HG03378 (cell line): Measurements from ENCODE around the gene SLC25A39.
"Not testable (repeated sequence)": the region's sequence is repeated elsewhere in the genome, so short reads cannot be mapped to it uniquely, and the experiment has no call there.

ENCODE experiments used
- ATAC-seq: cut with Tn5 transposase; IDR thresholded peaks from one replicate; pipeline ENCODE4 v1.9.1; 2021; ENCODE audit warnings: mild to moderate bottlenecking, moderate library complexity; ENCODE audit not compliant: unreplicated experiment

The SLC25A39 gene

DNA sequence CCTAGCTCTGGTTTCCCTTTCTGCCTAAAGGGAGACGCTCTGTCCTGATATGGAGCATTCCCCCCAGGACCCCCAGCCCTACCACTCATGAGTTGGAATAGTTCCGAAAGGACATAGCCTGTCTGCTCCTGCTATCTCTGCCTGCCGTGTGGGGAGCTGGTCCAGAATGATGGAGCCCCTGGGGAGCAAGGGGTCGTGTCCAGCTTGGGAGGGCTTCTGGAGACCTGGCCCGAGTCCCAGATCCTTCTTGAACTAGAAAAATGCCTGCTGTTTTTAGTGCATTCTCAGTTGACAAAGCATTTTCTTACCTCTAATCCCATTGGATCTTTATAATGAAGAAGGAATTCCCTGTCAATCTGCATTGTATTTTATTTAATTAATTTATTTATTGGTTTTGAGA lies 11.3 kb upstream of the SLC25A39 start:
- no peak for ATAC-seq

DNA sequence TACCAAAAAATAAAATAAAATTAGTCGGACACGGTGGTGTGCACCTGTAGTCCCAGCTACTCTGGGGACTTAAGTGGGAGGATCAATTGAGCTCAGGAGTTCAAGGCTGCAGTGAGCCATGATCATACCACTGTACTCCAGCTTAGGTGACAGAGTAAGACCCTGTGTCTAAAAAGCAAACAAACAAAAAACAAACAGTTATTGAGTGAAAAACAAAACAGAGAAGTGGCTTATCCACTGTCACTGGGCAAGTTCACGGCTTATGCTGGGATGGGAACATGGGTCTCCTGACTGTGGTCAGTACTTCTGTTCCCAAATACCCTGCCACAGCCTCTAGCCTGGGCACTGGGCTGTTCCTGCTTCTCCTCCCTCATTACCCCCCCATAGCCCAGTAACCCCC lies 10.9 kb upstream of the SLC25A39 start:
- no peak for ATAC-seq

DNA sequence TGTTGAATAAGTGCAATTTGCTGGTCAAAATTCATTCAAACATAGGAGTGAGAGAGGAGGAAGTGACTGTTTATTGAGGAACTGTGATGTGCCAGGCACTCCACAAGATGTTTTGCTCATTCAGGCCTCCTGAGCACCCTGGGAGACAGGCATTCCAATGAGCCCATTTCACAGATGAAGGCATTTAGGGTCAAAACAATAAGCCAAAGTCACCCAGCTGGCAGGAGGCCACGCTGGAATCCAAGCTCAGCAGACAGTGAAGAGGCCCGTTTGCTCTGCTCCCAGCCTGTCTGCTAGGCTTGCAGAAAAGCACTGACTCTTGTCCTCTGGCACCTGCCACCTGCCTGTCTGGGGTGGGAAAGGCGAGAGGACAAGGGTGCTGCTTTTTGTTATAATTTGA lies 10.1 kb upstream of the SLC25A39 start:
- no peak for ATAC-seq

DNA sequence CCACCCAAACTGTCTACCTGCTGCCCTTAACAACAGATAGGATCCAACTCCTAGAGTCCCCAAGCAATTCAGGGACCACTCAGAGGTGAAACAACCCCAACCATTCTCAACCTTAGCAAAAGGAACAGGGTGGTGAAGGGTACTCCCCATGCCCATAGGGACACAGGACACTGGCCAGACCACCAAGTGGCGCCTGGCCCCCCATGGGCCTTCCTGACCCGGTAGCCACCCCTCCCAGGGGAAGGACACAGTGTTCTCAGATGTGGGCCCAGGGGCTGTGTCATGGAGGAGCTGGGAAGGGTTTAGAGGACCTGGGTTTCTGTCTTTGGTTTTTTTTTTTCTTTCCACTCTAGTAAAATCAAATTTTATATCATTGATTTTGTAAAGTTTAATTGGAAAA lies 9.7 kb upstream of the SLC25A39 start:
- ATAC-seq: no peak

DNA sequence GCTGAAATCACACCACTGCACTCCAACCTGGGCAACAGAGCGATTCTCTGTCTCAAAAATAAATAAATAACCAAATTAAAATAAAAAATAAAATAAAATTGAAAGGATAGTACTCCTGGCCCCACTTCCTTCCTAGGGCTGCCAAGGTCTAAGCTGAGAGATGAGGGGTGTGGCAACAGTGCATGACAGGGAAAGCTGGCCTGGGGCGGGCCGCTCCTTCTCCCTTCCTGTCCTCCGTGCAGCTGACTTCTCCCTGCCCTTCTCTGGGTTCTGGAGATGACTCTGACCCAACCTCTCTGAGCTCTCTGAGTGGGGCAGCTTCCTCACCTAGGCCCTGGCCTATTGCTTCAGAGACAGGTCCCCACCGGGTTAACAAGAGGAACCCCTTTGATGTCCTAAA lies 8.7 kb upstream of the SLC25A39 start:
- ATAC-seq: no peak

DNA sequence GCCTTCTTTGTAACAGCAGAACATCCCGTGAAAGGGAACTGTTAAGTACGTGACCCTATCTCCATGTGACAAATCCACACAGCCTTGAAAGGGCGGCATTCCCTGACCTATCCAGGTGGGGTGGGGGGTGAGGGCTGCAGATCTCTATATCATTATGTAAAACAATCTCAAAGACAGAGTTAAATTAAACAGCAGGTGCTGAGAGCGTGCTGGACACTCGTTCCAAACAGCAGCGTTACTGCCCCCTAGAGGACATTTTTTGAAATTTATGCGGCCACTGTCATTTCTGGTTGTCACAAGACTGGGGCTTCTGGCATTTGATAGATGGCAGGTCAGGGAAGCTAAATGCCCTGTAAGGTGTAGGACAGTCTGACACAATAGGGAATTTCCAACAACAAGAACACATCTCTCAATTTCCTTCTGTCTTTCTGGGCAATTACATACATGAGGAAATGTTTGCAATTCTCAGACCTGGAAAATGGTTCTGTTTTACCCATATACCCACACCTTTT lies 6.7 kb upstream of the SLC25A39 start:
- ATAC-seq: no peak

DNA sequence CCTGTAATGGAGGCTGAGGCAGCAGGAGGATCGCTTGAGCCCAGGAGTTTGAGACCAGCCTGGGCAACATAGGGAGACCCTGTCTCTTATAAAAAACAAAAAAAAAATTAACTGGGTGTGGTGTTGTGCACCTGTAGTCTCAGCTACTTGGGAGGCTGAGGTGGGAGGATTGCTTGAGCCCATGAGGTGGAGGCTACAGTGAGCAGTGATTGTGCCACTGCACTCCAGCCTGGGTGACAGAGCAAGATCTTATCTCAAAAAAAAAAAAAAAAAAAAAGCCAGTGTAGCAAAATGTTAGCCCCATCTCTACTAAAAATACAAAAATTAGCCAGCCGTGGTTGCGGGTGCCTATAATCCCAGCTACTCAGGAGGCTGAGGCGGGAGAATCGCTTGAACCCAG lies 5.6 kb upstream of the SLC25A39 start:
- ATAC-seq: not testable (repeated sequence)

DNA sequence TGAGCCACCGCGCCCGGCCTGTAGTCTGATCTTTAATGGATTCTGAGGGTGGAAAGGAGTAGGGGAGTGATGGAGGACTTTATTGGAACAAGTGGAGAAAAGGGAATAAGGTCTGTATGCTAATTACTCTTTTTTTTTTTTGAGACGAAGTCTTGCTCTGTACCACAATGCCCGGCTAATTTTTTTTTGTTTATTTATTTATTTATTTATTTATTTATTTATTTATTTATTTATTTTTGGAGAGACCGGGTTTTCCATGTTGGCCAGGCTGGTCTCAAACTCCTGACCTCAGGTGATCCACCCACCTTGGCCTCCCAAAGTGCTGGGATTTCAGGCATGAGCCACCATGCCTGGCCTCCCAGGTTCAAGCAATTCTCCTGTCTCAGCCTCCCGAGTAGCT lies 4.9 kb upstream of the SLC25A39 start:
- ATAC-seq: not testable (repeated sequence)

DNA sequence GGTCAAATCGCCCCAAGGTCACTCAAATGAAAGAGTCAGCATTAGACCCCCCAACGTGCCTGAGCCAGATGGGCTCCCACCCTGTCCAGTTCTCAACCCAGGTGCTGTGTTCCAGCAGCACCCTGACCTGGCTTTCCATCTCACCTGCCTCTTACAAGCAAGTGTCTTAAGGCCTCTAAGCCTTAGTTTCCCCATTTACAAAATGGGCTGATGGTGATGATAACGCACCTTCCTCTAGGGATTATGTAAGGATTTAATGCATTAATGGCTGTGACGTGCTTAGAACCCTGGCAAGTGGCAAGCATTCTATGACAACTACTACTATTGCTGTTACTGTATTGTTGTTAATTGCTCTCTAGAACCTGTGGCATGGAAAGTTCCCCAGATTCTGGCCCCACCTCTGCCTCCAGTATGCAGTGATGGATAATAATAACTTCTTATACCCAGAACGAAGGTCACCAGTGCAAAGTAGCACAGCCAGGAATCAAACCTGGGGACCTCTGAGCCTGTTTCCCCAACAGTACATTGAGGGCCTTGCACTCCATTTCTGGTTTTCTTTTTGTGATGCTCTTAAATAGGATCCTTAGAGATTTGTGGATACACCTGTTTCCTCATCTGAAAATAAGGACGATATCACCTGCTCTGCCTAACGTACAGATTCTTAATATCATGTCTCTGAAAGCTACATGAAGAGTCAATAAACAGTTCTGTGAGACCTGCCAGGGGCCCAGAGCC lies 3.3 kb upstream of the SLC25A39 start:
- no peak for ATAC-seq

DNA sequence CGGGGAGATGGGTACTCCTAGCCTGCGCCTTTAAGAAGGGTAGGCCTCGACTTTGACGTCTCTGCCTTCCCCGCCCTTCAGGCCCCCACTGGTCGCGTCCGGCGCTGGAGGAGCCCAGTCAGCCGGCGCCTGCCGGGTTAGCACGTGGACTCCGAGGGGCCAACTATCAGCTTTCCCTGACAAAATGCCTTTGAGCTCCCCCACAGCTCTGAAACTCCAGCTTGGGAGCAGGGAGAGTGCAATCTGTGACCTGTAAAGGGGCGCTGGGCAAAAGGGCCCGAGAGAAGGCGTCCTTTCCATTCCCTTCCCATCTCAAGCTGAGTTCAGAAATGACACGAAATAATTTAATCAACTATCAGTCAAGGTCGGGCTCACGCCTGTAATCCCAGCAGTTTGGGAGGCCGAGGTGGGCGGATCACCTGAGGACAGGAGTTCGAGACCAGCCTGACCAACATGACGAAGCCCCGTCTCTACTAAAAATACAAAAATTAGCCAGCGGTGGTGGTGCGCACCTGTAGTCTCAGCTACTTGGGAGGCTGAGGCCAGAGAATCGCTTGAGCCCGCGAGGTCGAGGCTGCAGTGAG lies 2.3 kb upstream of the SLC25A39 start:
- peak; percentile 29 for ATAC-seq

DNA sequence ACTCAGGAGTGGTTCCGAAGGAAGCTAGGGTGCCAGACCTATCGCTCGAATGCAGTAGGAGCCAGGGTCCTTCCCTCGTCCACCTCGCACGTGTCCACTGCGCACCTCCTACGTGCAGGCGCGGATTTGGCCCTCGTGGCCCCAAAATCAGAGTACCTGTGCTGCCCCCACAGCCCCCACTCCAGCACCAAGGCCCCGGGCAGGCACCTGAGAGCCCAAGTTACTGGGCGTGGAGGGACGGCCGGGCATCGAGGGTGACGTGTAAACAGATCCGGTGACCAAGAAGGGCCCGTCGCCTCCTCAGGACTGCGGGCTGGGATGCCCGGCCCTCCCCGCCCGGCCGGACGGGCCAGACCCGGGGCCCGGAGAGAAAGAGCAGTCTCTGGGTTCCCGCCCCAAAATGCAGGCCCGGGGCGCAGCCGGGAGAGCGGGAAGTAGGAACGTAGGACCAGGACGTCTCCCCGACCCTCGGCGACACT lies 492 bp downstream of the SLC25A39 start:
- no peak for ATAC-seq

DNA sequence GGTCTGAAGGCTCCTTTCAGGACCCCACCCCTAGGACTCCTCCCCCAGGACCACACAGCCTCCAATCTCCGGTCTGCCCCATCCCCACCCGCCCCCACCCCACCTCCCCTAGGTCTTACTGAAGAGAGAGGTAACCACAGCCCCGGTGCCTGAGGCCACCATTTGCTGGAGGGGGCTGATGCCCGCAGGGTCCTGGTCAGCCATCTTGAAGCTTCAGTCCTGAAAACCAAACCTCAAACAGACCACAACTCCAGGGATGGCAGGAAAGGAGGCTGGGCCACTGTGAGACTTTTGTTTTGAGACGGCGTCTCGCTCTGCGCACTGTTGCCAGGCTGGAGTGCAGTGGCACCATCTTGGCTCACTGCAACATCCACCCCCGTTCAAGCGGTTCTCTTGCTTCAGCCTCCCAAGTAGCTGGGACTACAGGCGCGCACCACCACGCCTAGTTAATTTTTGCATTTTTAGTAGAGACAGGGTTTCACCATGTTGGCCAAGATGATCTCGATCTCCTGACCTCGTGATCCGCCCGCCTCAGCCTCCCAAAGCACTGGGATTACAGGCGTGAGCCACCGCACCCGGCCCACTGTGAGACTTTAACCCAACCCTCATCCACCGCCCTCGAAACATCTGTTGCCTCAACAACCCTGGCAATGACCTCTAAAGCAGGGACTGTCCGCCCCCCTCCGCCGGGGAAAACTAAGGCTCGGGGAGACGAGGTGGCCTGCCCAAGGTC lies 1.1 kb downstream of the SLC25A39 start:
- ATAC-seq: no peak

DNA sequence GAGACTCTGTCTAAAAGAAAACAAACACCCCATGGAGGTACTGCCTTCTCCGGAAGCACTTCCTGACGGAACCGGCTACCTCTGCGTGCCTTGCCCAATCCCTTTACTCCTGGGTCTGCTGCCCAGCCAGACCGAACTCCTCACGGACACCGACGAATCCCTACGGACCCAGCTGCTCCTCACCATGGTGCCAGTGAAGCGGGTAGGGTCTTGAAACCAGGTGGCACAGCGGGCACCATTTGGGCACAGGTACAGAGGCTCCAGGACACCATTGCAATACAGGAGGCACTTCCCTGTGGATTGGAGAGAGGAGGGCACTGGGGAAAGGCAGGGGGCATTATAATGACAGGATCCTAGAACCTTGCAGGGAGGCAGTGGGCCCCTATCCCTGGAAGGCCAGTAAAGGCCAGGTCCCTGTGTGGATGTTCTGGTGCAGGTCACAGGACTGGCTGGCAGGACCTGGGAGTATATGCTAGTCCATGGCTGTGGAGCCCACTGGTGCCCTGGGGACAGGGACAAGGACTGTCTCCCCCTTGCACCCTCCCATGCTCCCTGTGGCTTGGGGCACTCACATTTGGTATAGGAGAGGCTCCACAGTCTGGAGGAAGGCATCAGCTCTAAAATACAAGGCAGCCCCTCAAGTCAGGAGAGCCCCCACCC lies 2.3 kb downstream of the SLC25A39 start:
- ATAC-seq: no peak

DNA sequence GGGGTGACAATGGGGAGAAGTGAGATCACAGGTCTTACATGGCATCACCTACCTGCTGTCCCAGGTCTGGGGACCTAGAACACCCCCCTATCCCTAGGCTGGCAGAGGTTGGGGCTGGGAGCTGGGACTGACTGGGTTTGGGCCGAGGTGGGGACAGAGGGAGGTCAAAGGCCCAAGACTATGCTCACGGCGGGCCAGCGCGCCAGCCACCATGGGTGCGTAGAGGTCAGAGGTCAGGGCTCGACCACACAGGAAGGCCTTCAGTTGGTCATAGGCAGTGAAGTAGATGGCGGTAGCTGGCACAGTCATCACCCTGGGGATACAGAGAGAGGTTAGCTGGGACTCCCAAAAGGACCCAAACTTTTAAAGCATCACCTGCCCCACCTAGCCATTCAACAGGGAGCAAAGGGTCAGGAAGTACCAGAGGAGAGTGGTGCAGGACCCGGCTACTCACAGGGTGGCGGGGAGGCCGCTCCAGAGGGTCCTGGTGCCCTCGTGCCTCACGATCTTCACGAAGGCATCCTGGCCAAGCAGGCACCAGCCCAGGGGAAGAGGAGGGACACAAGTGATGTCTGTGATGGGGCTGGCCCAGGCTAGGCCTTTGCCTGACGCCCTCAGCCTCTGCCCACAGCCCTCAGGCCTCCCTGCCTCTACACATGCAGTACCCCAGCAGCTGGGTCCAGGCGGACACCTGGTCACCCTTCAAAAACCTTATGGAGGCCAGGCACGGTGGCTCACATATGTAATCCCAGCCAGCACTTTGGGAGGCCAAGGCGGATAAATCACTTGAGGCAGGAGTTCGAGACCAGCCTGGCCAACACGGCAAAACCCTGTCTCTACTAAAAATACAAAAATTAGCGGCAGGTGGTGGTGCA lies 3.1 kb downstream of the SLC25A39 start:
- no peak for ATAC-seq

DNA sequence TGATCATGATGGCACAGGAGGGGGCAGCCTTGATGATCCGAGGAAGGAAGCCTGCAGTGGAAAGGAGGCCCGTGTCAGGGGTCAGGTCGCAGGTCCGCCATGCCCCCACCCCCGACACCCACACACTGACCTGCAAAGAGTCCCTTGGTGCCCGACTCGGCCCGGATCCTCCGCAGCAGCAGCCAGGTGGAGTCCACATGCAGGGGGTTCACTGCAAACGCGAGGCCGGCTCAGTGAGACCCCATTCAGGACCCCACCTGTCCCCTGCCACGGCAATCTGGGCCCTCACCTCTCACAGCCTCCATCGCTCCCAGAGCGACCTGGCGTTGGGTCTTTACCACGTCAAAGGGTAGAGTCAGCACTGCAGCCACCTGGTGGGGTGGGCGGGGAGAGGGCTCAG lies 4.6 kb downstream of the SLC25A39 start:
- no peak for ATAC-seq

DNA sequence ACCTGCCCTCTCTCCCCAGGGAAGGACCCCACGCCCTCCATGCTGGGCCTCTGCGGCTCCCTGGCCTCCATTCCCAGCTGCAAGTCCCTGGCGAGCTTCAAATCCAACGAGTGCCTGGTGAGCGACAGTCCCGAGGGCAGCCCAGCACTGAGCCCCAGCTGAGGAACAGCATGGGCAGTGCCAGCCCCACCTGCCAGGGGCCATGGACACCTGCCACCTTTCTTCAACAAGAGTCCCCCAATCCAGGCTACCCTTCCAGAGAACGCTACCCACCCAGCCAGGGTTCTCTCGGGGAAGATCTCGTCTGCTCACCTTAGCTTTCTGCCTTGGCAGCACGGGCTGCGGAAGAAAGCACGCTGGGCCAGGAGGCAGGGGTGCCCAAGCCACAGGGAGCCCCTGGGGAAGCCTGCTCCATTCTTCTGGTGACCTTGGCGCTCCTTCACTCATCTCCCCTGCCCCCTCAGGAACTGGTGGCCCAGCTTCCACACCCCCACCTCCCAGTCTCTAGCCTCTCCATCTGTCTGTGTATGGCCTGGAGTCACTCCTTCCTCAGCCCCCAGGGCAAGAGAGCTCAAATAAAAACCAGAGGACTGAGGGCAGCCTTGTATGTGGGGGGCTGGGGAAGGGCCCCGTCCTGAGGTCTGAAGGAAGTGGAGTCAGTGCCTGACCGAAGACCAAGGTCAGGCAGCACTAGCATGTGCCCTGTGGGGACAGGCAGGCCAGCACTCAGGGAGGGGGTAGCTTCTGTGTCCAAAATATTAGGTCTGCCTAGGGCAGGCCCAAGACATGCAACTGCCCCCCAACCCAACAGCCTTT lies 6.3 kb downstream of the SLC25A39 start:
- ATAC-seq: no peak

DNA sequence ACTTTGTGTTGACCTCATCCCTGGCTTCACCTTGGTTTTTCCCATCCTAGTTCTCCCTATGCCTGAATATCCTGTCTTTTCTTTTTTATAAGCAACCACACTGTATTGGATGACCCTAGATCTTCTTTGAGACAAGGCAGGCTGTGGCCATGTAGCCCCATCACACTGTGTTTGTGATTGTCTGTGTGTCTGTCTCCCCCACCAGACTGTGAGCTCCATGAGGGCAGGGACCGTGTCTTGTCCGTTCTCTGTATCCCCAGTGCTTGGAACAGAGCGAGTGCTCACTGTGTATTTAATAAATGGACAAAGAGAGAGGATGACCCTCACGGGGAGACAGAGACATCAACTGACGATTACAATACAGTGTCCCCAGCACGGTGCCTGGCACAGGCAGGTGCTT lies 7.1 kb downstream of the SLC25A39 start:
- no peak for ATAC-seq

DNA sequence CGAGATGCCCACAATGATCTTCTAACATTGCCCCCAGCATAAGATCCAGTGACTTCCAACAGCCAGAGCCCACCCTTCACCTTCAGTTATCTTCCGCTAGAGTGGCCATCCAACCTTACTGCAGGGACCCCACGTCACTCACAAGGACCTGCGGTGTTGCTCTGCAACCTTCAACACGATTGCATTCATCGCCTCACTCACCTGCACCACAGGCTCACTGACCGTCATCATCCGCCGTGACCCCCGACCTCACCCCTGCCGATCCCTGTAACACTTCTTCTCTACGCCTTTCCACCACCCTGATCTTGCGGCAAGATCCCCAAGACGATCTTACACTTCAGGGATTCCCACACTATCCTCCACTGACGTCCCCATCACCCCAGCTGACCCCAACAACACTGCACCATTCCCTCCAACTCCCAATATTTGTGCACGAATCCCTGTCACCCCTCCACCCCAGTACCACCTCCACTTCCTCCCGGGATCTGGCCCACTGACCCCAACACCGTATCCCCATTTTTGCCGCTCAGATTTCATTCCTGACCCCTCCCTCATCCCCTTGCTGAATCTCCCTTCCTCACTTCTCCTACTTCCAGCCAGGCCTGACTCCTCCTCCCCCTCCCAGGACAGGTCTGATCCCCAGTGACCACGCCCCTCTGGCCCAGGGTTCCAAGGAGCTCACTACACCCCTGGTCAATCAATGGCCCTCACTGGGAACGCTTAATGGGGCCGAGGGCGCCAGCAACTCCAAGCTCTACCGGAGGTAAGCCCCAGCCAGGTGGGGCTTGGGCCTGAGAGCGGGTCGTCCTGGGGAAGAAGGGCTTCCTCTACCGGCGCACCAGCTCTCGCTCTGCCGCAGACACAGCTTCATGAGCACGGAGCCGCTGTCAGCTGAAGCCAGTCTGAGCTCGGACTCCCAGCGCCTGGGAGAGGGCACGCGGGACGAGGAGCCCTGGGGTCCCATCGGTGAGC lies 8.6 kb downstream of the SLC25A39 start:
- no peak for ATAC-seq
